Measurements from ENCODE around the gene SPEG.
A peak's percentile ranks its signal among the peaks of the same experiment; 100 is the strongest.

Gene SPEG

DNA sequence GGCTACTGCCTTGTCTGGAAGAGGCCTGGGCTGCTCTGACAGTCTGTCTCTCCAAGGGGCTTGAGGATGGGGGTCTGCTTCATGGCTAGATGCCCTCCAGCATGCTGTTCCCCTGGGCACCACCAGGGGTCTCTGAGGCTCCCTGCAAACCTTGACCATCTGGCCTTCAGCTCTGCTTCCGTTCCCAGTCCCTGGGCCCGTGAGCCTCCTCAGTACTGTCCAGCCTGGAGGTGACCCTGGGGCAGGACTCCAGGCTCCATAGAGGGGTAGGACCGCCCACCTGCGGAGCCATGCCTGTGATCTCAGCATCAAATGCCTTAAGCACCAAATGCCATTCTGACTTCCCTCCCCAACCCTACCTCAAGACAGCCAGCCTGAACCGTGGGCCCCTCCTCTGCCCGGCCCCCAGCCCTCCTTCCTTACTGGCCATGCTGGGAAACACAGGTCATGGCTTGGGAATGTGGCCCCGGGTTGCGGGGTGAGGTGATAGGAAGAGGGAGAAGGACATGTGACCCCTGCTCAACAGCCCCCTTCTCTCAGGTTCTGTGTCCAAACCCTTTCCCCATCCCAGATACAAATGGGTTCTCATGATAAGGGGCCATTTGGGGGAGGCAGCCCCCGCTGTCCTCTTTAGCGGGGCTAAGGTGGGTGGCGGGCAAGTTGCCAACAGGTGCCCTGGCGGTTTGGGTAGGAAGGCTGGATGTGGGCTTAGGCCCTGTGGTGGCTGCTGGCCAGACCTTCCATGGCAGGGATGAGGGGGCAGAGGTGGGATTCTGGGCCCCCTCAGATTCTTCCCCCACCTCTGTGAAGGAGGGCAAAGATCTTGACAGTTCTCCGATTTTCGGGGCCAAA, 25.0 kb downstream of the SPEG start:
- TF ChIP-seq, protein P1, sequence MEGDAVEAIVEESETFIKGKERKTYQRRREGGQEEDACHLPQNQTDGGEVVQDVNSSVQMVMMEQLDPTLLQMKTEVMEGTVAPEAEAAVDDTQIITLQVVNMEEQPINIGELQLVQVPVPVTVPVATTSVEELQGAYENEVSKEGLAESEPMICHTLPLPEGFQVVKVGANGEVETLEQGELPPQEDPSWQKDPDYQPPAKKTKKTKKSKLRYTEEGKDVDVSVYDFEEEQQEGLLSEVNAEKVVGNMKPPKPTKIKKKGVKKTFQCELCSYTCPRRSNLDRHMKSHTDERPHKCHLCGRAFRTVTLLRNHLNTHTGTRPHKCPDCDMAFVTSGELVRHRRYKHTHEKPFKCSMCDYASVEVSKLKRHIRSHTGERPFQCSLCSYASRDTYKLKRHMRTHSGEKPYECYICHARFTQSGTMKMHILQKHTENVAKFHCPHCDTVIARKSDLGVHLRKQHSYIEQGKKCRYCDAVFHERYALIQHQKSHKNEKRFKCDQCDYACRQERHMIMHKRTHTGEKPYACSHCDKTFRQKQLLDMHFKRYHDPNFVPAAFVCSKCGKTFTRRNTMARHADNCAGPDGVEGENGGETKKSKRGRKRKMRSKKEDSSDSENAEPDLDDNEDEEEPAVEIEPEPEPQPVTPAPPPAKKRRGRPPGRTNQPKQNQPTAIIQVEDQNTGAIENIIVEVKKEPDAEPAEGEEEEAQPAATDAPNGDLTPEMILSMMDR (conservative IDR thresholded peaks at IDR 0.05): peak; percentile 86
- TF ChIP-seq ZFX (IDR thresholded peaks at IDR 0.05): no peak
- H3K27ac ChIP-seq: no peak overlapping the region

DNA sequence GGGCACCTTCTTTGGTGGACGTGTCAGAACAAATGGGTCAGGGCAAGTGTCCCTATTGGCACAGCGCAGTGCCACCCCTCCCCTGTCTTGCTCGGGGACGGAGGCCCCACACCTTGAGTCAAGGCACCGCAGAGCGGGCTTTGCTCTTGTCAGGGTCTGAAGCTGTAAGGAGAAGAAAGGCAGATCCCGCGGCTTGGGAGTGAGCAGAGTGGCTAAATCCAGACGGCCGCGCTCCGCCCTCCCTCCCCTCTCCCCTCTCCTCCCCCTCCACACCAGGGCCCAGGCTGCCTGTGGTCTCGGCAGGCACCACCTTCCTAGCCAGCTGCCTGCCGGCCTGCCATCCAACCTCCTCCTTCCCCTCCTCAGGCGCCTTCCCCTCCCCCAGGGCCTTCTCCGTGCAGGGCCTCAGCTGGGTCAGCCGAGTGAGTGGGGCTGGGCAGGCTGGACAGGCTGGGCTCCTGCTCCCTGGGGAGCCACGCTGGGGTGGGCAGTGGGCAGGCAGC, 25.8 kb downstream of the SPEG start:
- H3K27ac ChIP-seq: no peak overlapping the region
- no peak for TF ChIP-seq ZFX (IDR thresholded peaks at IDR 0.05)
- TF ChIP-seq, protein P1 (conservative IDR thresholded peaks at IDR 0.05): no peak

DNA sequence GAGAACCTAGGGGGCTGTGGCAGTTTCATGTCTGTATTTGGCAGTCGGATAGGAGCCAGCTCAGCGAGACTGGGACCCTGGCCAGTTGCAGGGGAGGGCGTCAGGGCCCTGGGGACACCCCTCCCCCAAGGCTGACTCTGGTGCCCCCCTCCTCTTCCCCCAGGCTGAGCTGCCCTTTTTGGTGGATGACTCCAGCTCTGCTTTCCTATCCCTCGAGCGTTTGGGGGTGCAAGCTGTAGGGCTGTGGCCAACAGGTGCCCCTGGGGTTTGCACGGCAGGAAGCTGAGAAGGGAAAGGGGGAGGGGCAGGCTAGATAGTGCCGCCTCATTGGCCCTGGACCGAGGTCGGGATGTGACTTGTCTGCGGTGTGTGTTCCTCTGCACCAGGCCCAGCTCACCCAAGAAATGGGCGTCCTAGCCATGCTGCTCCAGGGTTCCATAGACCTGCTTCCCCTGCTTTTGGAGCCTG, 26.4 kb downstream of the SPEG start:
- H3K27ac ChIP-seq: no peak overlapping the region
- TF ChIP-seq, protein P1 (conservative IDR thresholded peaks at IDR 0.05): no peak
- no peak for TF ChIP-seq ZFX (IDR thresholded peaks at IDR 0.05)

DNA sequence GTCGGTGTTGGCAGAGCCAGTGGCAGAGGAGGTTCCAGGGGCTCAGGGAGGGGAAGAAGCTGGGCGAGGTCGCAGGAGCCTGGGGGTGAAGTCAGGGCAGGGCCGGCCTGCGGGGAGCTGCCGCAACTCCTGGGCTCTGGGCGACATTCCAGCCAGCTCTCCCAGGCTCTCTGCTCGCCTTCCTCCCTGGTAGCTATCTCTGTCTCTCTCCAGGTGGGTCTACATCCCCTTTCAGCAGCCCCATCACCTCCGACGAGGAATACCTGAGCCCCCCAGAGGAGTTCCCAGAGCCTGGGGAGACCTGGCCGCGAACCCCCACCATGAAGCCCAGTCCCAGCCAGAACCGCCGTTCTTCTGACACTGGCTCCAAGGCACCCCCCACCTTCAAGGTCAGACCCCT, 27.0 kb downstream of the SPEG start:
- no peak for TF ChIP-seq ZFX (IDR thresholded peaks at IDR 0.05)
- TF ChIP-seq, protein P1 (conservative IDR thresholded peaks at IDR 0.05): no peak
- H3K27ac ChIP-seq: no peak overlapping the region

DNA sequence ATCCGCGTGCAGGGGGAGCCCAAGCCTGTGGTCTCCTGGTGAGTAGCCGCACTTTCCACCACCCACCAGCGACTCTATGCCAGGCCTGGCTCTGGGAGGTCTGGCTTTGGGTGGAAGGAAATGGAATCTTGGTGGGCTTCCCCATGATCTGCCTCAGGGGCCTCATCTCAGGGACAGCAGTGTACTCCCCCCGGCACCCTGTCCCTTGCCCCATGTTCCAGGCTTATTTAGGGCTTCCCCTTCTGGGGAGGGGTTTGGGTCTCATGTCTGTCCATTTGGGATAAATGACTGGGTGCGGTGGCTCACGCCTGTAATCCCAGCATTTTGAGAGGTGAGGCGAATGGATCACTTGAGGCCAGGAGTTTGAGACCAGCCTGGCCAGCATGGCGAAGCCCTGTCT, 27.7 kb downstream of the SPEG start:
- TF ChIP-seq, protein P1 (conservative IDR thresholded peaks at IDR 0.05): no peak
- TF ChIP-seq ZFX (IDR thresholded peaks at IDR 0.05): no peak
- H3K27ac ChIP-seq: no peak overlapping the region

DNA sequence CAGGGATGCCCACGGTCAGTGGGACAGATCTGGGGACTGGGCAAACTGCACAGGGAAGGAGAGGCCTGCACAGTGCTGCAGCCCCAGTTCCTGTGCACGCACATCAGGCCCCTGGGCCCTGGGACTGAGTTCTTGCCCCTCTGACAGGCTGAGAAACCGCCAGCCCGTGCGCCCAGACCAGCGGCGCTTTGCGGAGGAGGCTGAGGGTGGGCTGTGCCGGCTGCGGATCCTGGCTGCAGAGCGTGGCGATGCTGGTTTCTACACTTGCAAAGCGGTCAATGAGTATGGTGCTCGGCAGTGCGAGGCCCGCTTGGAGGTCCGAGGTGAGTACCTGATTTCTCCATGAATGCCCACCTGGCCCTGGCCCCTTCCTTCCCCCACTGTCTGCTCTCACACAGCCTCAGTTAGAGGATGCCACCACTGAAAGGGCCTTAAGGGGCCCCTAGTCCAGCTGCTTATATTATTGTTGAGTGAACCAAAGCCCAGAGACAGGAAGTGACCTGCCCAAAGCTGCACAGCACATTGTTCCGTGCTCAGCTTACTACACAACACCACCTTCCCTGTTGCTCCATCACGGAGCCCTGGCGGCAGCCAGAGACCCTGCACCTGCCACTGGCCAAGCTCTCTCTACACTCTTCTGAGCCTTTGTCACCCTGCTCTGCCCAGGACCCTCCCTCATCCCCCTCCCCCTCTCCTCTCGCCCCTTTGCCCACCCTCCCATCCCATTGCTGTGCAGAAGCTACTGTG, 29.8 kb downstream of the SPEG start:
- TF ChIP-seq, protein P1 (conservative IDR thresholded peaks at IDR 0.05): no peak; the same call in 1 of the 2 replicates
- no peak for TF ChIP-seq ZFX (IDR thresholded peaks at IDR 0.05)

More for the DNA sequence above, 29.8 kb downstream of the SPEG start:
- H3K27ac ChIP-seq: no peak overlapping the region

All from C4-2B (cell line).